HG03095 (cell line): ENCODE measurements around the gene SPG11.

Experiments used
- ATAC-seq: cut with Tn5 transposase; IDR thresholded peaks from one replicate; pipeline ENCODE4 v1.9.1; 2021; ENCODE audit warnings: moderate library complexity; ENCODE audit not compliant: unreplicated experiment

Gene SPG11

DNA sequence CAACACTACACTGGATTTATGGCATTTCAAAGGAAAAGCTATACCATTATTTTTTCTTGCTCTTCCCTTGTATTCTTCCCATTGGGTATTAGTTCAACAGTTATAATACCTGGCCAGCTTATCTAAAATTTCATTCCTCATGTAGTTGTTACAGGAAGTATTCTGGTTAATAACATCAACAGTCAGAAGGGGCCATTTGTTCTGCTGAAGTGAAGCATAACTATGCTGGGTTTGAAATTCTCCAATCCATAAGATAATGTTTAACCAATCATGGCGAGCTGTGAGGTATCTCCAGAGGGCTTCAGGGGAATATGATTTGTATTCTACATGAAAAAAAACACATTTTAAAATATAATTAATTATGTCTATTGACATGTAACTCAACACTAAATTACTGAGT lies 43.4 kb downstream of the SPG11 start:
- ATAC-seq: no peak

DNA sequence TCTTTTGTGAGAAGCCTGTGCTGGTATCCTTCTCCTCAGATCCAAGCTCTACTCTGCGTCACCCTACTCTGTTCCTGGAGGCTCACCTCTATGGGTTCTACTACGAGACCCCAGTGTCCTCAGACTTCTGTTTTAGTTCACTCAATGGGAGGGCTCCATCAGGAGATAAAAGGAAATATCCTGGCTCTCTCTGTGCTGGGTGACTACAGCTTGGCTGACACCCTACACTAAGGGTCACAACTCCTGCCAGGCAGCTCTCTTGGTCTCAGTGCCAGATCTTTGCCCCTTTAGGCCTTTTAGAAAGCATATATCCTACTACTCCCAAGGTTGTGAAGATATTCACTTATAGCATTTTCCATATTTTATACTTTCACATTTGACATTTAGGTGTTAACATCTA lies 46.5 kb downstream of the SPG11 start:
- no peak for ATAC-seq

DNA sequence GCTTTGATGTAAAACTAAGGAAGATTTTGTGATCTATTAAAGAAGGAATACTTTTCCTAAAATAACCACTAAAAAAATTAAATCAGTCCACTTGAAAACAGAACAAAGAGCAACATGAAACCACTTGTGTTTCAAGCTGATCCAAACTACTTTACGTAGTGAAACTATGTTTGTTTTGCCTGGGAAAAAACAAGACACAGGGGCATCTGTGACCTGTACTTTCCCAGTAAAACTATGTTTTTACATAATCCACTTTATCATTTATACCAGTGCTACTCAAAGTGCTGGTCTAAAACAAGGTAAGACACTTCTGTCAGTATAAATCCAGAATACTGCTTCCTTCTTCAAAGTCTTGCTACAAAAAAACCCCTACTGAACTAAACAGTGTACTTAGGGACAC lies 56.7 kb downstream of the SPG11 start:
- no peak for ATAC-seq

- no peak for ATAC-seq
These were observed 60.3 kb downstream of the SPG11 start for GRCh38 chr15:44603126-44603525.

DNA sequence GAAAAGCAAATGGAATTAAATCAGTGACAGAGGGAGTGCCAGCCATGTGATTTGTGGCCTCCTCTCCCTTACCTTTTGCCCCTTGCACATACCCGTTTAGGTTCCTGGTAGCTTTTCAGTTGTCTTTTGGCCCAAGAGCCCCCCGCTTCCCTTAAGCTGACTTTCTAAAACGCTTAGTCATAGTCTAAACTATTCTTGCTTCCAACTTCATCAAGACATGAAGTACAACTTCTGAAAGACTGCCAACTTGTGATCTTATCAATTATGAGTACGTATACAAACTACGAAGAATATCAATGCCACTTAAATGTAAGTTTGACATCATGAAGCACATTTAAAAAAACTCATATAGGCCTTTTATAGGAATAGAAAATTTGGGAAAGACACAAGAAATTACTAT lies 64.6 kb downstream of the SPG11 start:
- ATAC-seq: no peak

GRCh38 chr15:44598066-44598465 lies 65.4 kb downstream of the SPG11 start:
- no peak for ATAC-seq

- ATAC-seq: no peak
These were observed 66.9 kb downstream of the SPG11 start for GRCh38 chr15:44596511-44597010.

GRCh38 chr15:44595656-44596510 lies 67.6 kb downstream of the SPG11 start:
- no peak for ATAC-seq

DNA sequence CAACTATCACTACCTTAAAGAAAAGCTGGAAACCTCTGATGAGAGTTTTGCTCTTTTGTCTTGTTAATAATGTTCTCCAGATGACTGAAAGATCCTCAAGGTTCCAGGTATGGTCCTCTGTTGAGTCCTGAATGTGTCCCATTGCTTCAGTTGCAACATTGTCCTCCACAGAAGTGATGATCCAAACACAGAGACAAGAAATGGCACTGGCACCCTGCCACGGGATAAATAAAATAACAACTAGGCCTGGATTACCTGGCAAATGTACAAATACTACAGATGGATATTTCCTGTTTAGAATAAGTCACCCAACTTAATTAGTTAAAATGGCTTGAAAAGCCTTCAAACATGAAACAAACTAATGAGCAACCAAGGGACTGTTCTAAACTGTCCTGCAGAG lies 68.2 kb downstream of the SPG11 start:
- no peak for ATAC-seq

DNA sequence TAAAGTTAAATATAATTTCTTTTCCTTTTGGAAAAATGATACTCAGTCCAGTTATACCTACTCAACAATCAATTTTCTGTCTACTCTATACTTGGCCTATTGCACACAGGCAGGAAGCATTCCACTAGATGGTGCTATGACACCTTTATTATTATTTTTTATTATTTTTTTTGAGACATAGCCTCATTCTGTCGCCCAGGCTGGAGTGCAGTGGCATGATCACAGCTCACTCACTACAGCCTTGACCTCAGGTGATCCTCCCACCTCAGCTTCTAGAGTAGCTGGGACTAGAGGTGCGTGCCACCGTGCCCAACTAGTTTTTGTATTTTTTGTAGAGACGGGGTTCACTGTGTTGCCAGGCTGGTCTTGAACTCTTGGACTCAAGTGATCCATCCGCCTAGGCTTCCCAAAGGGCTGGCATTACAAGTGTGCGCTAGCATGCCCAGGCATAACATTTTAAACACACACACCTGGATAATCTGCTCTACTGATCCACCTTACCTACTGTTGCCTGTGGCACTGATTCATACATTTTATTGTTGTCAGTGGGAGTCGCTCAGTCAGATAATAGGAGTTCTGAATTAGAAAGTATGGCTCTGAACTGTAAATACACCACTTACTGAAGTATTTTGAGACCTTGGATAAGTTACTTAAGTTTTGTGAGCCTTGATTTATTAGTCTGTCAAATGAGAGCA lies 70.3 kb downstream of the SPG11 start:
- ATAC-seq: no peak

DNA sequence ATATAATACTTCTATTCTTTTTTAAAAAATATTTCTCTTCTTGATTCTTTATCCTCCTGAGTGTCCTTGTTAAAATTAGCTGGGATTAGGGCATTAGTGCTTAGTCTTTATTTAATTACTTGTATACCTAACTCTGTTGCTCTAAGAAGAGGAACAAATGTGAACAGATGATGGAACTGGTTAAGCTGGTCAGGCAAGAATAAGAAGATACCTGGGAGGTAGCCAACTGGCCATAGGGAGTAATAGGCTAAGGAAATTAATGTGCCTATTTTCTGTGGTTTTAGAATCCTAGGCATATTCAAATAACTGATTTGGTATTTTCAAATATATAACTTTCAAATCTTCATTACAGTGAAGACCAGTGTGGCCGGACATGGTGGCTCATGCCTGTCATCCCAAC lies 72.1 kb downstream of the SPG11 start:
- ATAC-seq: no peak

DNA sequence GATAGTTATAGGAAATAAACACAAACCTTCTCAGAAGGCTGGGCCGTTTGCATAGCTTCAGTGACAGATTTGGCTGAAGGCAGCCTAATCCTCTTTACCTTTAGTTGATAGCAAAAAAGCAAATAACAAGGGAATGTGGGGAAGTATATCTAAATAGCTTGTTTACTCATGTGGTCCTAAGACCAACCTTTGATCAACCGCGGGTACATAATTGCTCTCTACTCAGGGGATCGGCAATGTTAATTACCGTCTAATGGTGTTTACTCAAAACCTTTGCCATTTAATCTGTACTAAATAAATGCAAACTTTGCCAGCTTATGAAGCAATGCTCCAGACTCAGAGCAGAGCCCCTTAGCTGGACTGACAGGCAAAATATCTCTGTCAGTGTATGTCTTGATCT lies 74.9 kb downstream of the SPG11 start:
- ATAC-seq: no peak

DNA sequence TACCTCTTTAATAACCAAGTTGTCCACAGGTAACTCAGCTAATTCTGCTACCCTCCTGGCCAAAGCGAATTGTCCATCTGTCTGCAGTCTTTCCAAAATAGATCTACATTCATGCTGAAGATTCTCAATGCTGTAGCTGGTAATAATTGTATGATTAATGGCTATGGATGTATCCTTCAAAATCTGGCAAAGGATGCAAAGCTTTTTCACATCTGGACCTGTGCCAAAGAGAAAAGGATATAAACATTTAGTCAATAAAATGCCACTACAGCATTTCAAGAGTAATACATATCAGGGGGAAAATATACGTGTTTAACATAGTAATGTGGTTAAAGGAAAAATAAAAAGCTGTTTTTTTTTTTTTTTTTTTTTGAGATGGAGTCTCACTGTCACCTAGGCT lies 77.8 kb downstream of the SPG11 start:
- no peak for ATAC-seq

DNA sequence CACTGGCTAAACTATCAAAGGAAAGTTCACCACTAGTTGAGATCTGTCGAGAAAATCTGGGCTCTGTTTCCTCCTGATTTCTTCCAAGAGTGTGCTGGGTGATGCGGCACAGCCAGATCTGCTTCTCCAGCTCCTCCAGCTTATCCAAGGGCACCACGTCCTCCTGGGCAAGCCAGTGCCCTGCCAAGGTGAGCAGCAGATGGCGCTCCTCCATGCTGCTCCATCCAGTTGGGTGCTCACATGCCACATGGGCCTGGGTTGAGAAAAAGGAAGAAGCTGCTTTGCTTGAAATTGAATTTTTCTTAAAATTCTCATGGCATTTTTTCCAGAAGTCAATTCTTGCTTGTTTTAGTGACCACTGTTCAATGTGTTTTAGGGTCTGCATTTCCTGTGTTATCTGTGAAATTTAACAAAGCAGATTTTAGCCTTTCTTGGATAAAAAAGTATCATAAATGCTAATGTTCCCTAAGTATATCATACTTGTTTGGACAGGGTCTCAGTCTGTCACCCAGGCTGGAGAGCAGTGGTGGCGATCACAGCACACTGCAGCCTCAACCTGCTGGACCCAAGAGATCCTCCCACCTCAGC lies 79.2 kb downstream of the SPG11 start:
- no peak for ATAC-seq

GRCh38 chr15:44580105-44580504 lies 83.4 kb downstream of the SPG11 start:
- no peak for ATAC-seq

DNA sequence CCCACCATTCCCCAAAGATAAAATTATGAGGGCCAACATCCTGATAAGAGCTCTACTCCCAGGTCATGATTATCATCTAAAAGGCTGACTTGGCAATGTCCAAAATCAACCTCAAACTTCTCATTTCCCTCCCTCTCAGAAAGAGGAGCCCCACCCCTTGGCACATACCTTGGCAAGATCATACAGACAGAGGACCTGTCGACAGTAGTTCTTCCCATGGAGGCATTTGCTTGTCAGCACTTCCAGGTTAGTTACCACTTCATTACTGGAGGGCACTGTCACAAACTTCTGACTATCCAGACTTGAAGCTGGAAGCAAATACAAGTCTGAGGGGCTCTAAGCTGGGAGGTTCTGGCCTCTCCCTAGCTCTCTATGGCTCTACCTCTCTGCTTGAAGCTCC lies 88.7 kb downstream of the SPG11 start:
- ATAC-seq: no peak

GRCh38 chr15:44573386-44573785 lies 90.1 kb downstream of the SPG11 start:
- ATAC-seq: no peak

GRCh38 chr15:44570361-44570760 lies 93.1 kb downstream of the SPG11 start:
- ATAC-seq: no peak

- no peak for ATAC-seq
These were observed 94.1 kb downstream of the SPG11 start for GRCh38 chr15:44569316-44569715.

- ATAC-seq: no peak
These were observed 95.1 kb downstream of the SPG11 start for GRCh38 chr15:44568338-44568737.

DNA sequence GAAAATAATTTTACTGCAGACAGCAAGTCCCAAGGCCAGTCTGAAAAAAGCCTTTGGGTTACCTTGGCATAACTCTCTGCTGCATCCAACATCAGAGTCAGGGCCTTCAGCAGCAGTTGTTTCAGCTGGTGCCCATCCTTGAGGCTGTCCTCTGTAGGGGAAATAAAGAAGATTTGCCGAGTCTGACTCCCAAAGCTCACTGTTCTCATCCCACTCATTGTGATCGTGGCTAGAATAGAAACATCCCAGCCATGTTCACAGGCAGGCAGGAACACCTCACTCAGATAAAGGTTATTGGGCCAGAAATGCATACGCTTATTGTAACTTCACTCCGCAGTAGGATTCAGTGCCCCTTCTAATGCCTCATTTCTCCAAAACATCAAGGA lies 97.3 kb downstream of the SPG11 start:
- no peak for ATAC-seq
